HG03354 (cell line): ENCODE data around the gene CAPN13.

ENCODE experiments used
- ATAC-seq: cut with Tn5 transposase; IDR thresholded peaks from one replicate; pipeline ENCODE4 v1.9.1; 2021; ENCODE audit warnings: mild to moderate bottlenecking; ENCODE audit not compliant: unreplicated experiment, poor library complexity, severe bottlenecking

CAPN13 gene

GRCh38 chr2:30790879-30791278, 16.4 kb downstream of the CAPN13 start:
- ATAC-seq: no peak

- no peak for ATAC-seq
These were observed 17.5 kb downstream of the CAPN13 start for GRCh38 chr2:30789670-30790210.

GRCh38 chr2:30786923-30787685, 20.1 kb downstream of the CAPN13 start:
- no peak for ATAC-seq

DNA sequence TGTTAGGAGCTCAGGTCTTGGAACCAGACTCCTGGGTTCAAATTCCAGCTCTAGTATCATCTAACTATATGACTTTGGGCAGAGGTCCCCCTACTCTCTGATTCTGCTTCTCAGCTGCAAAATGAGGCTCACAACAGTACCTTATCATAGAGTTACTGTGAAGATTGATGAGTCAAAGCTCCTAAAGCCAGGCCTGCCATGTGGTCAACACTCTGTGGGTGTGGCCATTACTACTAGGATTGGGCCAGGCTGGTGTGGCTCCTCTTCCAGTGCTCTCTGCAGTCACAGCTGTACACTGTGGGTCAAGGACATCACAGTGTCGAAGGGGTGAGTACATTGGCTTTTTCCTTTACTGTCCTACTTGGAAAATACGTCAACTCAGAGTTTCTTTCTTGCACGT, 22.6 kb downstream of the CAPN13 start:
- ATAC-seq: no peak

- ATAC-seq: no peak
These were observed 25.2 kb downstream of the CAPN13 start for GRCh38 chr2:30781961-30782533.

GRCh38 chr2:30781451-30781850, 25.8 kb downstream of the CAPN13 start:
- no peak for ATAC-seq

GRCh38 chr2:30780776-30781330, 26.4 kb downstream of the CAPN13 start:
- ATAC-seq: no peak

DNA sequence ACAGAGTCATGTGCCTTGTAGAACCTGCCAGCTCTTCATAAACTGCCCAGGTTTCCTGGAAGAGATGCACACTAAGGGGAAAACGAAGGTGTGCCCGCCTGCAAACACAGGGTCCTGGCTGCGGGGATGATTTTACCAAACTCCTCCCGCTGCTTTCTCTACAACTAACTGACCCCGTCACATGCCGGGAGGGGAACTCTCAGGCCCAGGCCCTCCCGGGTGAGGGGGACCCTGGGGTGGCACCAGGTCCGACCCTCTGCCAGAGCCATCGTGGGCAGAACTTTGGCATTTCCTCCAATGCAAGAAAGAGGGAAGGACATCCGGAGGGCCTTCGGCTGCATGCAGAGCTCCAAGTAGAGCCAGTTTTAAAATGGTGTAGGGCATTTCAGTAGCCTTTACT, 28.6 kb downstream of the CAPN13 start:
- no peak for ATAC-seq

DNA sequence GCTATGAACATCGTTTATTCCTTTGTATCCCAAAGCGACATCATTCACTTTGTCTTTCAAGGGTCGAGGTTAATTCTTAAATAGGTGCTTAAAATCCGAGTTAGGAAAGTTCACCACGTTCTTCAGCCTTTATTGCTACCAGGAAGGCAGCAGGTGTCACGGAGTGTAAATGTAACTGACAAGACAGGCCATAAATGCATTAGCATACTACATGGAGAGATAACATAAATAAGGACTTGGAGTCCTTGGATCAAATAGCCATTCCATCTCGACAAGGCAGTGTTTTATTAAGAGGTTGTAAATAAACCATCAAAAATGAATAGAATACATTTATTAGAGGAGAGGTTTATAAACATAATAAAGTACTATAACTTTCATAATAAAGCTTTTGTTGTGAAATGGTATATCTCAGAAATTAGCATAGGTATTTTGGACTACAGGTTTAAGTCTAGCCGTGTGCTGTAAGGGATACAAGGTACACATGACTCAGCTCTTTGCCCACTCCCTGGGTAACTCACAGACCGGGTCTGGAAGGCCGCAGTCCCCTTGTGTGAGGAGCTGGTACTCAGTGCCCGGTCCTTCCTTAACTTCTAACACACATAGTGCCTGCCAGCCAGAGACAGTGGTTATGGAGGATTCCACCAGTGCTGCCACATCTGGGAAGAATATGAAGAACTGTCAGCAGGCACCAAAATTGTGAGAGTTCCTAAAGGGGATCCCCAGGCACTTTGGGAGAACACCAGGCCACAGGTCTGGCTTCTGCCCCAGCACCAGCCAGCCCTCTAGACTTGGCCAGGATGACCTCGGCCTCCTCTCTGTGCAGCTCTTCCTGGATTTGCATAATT, 29.4 kb downstream of the CAPN13 start:
- no peak for ATAC-seq

DNA sequence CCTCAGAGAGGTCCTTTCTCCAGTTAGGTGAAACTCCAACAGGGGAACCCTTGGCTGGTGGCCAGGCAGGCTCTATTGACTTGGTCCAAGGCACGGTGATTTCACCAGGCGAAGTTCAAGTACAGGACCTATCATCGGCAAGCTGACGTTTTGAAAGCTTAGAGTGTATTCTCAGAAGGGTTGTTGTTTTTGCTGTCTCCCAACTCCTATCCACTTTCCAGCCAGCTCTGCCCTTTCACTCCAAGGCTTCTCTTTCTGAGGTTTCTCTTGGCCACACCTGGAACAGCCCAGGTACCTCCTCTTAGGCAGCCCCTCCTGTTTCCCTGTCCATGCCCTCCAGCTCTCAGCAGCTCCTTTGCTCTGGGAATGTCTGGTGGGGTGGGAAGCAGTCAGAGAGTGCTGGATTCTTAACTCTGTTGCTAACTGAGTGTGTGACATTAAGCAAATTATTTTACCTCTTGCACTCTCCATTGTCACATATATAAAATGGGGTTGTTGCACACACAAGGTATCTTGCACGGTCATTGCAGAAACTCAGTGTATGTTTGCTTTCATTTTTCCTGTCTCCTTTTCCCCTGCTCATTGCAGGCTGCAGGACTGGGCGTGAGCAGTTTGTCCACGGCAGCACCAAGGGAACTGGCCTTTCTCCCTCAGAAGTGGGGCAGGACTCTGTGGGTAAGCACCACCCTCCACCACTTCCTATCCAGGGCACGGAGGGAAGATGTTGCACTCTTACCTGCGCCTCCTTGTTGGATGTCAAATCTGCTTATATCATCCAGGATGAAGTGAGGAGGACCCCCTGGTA, 30.2 kb downstream of the CAPN13 start:
- ATAC-seq: no peak

DNA sequence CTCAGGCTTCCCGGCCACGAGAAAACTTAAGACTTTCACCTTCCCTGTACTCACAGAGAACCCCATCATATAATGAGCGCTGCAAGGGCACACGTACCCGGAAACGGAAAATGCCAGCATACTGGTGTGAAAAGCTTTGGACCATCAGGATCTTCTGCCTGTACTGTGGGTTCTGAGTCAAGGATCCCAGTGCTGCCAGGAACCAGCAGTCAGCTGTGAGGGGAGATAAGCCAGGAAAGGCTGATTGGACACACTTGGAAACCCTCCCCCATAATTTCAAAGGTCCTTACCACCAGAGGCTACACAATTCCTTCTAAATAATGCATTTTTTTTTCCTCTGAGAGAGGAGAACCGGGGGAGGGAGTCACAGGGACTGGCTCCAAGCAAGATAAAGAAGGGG, 31.4 kb downstream of the CAPN13 start:
- no peak for ATAC-seq

DNA sequence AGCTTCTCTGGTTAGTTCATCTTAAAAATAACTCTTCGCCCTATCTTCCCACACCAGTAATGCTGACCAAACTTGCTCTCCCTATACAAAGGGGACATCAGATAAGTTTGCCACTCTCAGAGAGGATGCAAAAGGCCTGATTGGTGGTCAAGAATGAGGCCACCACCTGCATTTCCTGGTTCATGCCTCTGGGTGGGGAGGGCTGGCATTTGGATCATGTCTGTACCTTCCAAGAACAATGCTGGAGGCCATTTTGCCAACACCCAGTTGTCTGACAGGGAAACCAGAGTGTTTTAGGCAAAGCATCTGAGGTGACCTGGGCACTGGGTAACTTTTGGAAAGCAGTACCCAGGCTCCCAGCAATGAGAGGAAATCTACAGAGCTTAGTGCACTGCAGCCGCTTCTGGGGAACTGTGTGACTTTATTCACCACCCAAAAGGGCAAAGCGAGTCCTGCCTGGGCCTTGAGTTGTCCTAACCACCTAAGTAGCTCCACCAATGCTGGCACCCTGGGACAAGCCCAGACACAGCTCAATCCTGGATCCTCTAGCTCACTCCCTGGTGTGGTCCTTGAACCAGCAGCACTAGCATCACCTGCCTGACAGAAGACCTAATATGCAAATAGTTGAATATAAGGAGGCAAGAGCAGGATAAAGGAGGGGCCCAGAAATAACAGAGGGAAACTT, 35.1 kb downstream of the CAPN13 start:
- ATAC-seq: no peak

GRCh38 chr2:30770816-30771576, 36.2 kb downstream of the CAPN13 start:
- ATAC-seq: no peak

DNA sequence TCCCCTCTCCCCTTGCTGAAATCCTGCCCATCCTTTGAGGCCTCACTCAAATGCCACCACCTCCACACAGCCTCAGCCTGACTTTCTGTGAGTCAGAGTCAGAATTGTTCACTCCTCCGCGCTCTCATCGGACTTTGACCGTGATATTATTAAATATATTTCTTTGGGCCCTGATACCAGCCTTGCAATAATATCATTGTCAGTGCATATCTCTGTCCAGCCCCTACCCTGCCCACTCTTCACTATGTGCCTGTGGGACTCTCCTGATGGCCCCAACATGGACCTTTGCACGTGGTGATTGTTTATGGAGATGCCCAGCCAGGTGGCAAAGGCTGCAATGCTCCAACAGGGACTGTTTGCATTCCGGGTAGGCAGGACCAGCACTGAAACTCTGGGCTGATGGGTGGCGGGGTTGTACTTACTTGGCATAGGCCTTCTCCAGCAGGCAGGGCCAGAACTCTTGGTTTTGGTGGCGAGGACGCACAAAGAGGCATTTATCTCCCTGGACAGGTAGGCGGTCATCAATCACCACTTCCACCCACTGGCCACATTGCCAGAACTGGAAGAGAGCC, 37.3 kb downstream of the CAPN13 start:
- no peak for ATAC-seq

GRCh38 chr2:30769481-30769780, 37.8 kb downstream of the CAPN13 start:
- ATAC-seq: no peak

GRCh38 chr2:30768708-30769480, 38.4 kb downstream of the CAPN13 start:
- no peak for ATAC-seq

DNA sequence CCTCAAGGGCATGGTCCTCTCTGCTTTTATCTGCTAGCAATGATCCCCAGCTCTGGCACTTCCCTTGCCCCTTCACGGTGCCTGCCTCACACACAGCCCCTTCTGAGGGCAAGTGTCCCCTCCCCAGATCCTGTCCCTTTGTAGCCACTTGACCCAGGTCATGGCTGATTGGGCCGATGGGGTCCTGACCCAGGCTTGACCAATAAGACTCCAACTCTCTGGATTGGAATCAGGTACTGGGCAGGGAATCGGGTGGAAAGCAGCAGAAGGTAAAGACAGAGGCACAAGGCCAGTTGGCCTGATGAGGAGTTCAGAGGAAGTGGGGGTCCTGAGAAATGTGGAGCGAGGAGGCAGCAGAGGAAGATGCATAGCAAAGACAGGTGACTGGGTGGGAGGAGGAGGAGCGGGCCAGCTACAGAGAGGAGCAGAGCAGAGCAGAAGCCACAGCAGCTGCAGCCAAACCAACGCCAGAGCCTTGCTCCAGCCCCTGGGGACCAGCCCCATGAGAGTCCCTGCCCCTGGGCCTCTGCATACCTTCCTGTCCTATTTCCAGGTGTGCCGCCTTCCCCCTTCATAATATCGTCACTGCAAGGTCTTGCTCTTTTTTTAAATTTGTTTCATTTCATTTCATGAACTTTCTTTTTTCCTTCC, 39.1 kb downstream of the CAPN13 start:
- no peak for ATAC-seq
